ENCODE data around the gene PDZD11. TPM values are rescaled to one million over a fixed set of nuclear protein-coding genes. Genes with fewer than 3 reads are reported as not detected.
"Not testable (repeated sequence)": the region's sequence is repeated elsewhere in the genome, so short reads cannot be mapped to it uniquely, and the experiment has no call there.

The PDZD11 gene
- total and polyA plus RNA-seq, 9 of the 15 experiments (the other 6 are each of a cell fraction or from before 2014, with no cell fraction given), result 21.9 to 109 (median 36.4) TPM

GRCh38 chrX:70244881-70245280, 44.8 kb downstream of the PDZD11 start:
- Histone ChIP-seq H3K36me3 (ENCODE audit: control insufficient read depth, insufficient read depth, low read length) (no peaks in the 10 kb centered on the region), H3K79me2 (ENCODE audit: control insufficient read depth, insufficient read depth, low read length) (no peaks in the 10 kb centered on the region), H3K4me2 (ENCODE audit: insufficient read depth, low read length) (no peak overlapping the region), H3K27me3 (ENCODE audit: control insufficient read depth in 2 of 2, insufficient read depth in 2 of 2, low read length in 2 of 2) (peaks cover 5% of the 10 kb centered on the region in 2 experiments; a peak in 2 of 5 replicates), H3K9me1 (ENCODE audit: control insufficient read depth, insufficient read depth, low read length) (no peaks in the 10 kb centered on the region), H3K9me3 (replicated peaks; ENCODE audit: control insufficient read depth, insufficient read depth, low read depth, low read length) (no peaks in the 10 kb centered on the region), H2AFZ (ENCODE audit: low read depth, low read length) (no peak overlapping the region), H4K20me1 (replicated peaks; ENCODE audit: control insufficient read depth, insufficient read depth, low read length) (no peaks in the 10 kb centered on the region), H3K27ac (ENCODE audit: extremely low read depth, low read depth, low read length) (no peak overlapping the region), H3K4me3 (no peak overlapping the region), H3K9ac (ENCODE audit: insufficient read depth in 1 of 2, low read depth in 2 of 2, low read length in 2 of 2) (no peak overlapping the region), H3K4me1 (replicated peaks in 1 of 2; ENCODE audit: control insufficient read depth in 2 of 2, insufficient read depth in 2 of 2, low read length in 2 of 2) (no peaks in the 10 kb centered on the region)
- intact Hi-C loops (cut with micrococcal nuclease) (no loop called here), in situ Hi-C loops (cut with MboI) (no loop called here)
- ChIA-PET CTCF (ENCODE audit: low intra/inter-chr PET ratio) (no interaction called here), POLR2A (no interaction called here)
- no TSS peak for BruUV-seq (replicated peaks)
- ATAC-seq, result no peak
- 0% methylated on average over 6 of the region's 6 CpGs for WGBS (ENCODE audit: insufficient coverage, low coverage, missing lambda C conversion rate)
- no peak for TF ChIP-seq ZNF311 (CRISPR knock-in tag; IDR thresholded peaks at IDR 0.05)
- TF ChIP-seq ZZZ3 (IDR thresholded peaks at IDR 0.05), result no peak
- no peak for TF ChIP-seq IRF9 (tag; IDR thresholded peaks at IDR 0.05)
- TF ChIP-seq AFF1 (IDR thresholded peaks at IDR 0.05; ENCODE audit: low read depth in 1 of 2, partially characterized antibody in 2 of 2), result no peak
- no peak for TF ChIP-seq POLR3A (IDR thresholded peaks at IDR 0.05; ENCODE audit: borderline replicate concordance, extremely low read depth, insufficient read depth, insufficient read length)
- no peak for TF ChIP-seq NR2F6 (CRISPR knock-in tag; IDR thresholded peaks at IDR 0.05)
- no peak for TF ChIP-seq ID3 (CRISPR knock-in tag; IDR thresholded peaks at IDR 0.05)
- no peak for TF ChIP-seq ID3 (tag; IDR thresholded peaks at IDR 0.05)
- no peak for FAIRE-seq
- DNase-seq (ENCODE audit: extremely low read depth in 1 of 4, low spot score in 3 of 4), result no peak

- H3K9me3 ChIP-seq (replicated peaks; ENCODE audit: control insufficient read depth, insufficient read depth, low read depth, low read length); CTCF ChIA-PET (ENCODE audit: low intra/inter-chr PET ratio); H3K36me3 ChIP-seq (ENCODE audit: control insufficient read depth, insufficient read depth, low read length); ATAC-seq; in situ Hi-C loops (cut with MboI); H3K9ac ChIP-seq (ENCODE audit: insufficient read depth in 1 of 2, low read depth in 2 of 2, low read length in 2 of 2); H2AFZ ChIP-seq (ENCODE audit: low read depth, low read length); H4K20me1 ChIP-seq (replicated peaks; ENCODE audit: control insufficient read depth, insufficient read depth, low read length); H3K4me3 ChIP-seq; DNase-seq (ENCODE audit: extremely low read depth in 1 of 4, low spot score in 3 of 4); BruUV-seq (replicated peaks); H3K9me1 ChIP-seq (ENCODE audit: control insufficient read depth, insufficient read depth, low read length); H3K79me2 ChIP-seq (ENCODE audit: control insufficient read depth, insufficient read depth, low read length); H3K27ac ChIP-seq (ENCODE audit: extremely low read depth, low read depth, low read length); intact Hi-C loops (cut with micrococcal nuclease); H3K4me2 ChIP-seq (ENCODE audit: insufficient read depth, low read length); H3K4me1 ChIP-seq (replicated peaks in 1 of 2; ENCODE audit: control insufficient read depth in 2 of 2, insufficient read depth in 2 of 2, low read length in 2 of 2); POLR2A ChIA-PET; FAIRE-seq; H3K27me3 ChIP-seq (ENCODE audit: control insufficient read depth in 2 of 2, insufficient read depth in 2 of 2, low read length in 2 of 2): not testable (repeated sequence)
- 3% methylated on average over 5 of the region's 5 CpGs for WGBS (ENCODE audit: insufficient coverage, low coverage, missing lambda C conversion rate)
These were observed 46.1 kb downstream of the PDZD11 start for GRCh38 chrX:70243601-70244000.
